Activated CD8-positive, alpha-beta memory T cell treated with anti-CD3 and anti-CD28 coated beads, Interleukin-2, amount 50 U/mL, for 24 hours (primary cell): ENCODE results near the gene MRPL14.
"Not testable (repeated sequence)": the region's sequence is repeated elsewhere in the genome, so short reads cannot be mapped to it uniquely, and the experiment has no call there.

Source experiments
- DNase-seq: peaks from one replicate; pipeline ENCODE4 v3.0.0-alpha.2; 2020; ENCODE audit errors: extremely low read depth

MRPL14 gene

DNA sequence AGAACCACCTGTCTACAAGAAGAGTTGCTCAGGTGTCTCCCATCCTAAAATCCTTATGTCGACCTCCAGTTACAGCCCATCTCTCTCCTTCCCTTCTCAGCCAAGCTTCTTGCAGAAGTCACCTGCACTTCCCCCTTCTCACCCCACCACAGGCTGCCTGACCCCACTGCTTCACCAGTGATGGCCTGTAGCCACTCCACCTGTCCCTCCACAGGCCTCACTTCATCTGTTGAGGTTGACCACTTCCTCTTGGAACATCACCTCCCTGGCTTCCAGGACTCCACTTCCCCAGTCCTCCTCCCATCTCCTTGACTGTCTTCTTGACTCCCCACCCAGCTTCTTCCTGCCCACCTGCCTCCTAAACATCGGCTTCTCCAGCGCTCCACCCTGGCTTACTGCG lies 25.4 kb downstream of the MRPL14 start:
- DNase-seq, result no peak

- no peak for DNase-seq
These were observed 27.1 kb downstream of the MRPL14 start for GRCh38 chr6:44100088-44100550.

DNA sequence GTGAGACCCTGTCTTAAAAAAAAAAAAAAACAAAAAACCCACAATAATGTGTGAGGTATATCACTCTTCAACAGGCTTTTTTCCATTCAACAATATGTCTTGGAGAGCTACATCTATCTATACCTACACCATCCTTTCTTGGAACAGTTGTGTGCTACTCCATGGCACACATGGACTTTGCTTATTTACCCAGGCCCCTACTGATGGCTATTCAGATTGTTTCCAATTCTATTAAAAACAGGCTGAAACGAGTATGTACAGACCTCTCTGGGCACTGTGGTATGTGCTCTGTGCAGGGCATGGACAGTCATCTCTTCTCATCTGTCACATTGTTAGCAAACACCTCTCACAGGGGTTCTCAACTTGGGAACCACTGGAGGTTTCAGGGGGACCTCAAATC lies 28.1 kb downstream of the MRPL14 start:
- DNase-seq, result no peak

DNA sequence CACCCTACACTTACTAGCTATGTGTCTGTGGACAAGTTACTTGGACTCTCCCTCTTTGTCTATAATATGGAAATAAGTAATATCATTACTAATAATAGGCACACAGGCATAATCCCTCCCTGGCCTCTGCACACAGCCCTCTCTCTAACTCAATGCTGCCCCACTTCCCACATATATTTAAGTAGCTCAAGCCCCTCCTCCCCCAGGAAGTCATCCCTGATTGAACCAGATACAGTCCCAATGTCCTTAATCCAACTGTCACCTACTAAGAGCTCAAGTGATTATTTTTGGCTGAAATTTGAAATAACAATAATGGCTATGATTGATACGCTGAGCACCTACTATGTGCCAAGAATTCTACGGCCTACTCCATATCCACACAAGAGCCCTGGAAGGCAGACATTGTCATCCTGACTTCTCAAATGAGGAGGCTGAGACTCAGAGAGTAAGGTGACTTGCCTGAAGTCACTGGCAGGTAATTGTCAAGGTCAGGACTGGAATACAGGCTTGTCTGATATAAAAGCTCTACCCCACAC lies 29.4 kb downstream of the MRPL14 start:
- DNase-seq, result no peak

DNA sequence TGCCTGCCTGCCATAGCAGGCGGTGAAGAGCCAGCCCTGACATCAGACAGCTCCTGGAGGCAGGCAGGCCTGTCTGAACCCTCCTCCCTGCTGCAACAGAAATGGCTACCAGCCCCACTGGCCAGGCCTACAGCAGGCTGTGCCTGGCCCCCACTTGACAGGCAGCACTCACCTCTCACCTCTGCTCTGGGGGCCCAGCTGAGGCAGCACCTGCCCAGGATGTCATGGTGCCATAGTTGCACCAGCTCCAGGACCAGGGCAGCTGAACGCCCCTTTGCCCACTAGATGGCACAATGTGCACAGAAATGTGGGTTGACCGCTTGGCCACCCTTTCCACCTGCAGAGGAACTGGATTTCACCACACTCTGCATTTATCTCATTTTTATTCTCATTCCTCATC lies 30.6 kb downstream of the MRPL14 start:
- DNase-seq, result peak; percentile 42

DNA sequence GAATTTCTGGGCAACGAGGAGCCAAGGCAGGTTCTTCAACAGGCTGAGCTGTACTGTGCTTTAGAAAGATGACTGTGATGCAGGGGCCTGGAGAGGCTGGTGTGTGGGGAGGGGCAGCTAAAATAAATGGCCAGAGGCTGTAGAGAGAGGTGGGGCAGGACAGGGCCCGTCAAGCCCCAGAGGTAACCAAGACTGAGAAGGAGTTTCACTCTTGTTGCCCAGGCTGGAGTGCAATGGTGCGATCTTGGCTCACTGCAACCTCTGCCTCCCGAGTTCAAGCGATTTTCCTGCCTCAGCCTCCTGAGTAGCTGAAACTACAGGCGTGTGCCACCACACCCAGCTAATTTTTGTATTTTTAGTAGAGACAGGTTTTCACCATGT lies 32.0 kb downstream of the MRPL14 start:
- DNase-seq, result not testable (repeated sequence)

- DNase-seq, result no peak
These were observed 32.6 kb downstream of the MRPL14 start for GRCh38 chr6:44094403-44095242.

DNA sequence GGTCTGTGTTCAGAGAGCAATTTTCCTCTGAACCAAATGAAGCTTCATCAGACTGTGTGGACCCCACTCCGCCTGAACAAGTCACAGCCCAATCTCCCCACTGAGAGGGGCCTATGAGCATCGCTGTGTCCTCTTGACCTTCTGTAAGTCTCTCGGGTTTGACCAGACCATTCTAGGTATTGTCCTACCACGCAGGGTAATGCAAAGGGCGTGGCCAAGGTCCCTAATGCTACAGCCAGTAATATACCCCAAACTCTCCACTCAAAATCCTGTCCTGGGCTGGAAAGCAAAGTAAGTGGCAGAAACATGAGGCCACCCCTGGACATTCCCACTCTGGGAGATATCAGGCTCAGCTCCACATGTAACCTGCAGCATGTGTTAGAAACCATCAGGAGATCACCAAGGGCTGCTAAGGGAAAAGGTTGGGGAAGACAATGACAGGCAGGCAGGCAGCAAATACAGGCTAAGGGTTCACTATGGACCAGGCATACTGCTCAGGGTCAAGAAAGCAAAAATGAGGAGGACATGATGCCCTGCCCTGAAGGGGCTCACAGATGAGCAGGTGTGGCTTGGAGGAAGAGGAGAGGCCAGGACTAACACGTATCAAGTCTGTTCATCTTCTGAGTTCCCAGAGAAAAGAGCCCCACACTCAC lies 33.4 kb downstream of the MRPL14 start:
- DNase-seq, result no peak

- no peak for DNase-seq
These were observed 34.2 kb downstream of the MRPL14 start for GRCh38 chr6:44093066-44093465.

DNA sequence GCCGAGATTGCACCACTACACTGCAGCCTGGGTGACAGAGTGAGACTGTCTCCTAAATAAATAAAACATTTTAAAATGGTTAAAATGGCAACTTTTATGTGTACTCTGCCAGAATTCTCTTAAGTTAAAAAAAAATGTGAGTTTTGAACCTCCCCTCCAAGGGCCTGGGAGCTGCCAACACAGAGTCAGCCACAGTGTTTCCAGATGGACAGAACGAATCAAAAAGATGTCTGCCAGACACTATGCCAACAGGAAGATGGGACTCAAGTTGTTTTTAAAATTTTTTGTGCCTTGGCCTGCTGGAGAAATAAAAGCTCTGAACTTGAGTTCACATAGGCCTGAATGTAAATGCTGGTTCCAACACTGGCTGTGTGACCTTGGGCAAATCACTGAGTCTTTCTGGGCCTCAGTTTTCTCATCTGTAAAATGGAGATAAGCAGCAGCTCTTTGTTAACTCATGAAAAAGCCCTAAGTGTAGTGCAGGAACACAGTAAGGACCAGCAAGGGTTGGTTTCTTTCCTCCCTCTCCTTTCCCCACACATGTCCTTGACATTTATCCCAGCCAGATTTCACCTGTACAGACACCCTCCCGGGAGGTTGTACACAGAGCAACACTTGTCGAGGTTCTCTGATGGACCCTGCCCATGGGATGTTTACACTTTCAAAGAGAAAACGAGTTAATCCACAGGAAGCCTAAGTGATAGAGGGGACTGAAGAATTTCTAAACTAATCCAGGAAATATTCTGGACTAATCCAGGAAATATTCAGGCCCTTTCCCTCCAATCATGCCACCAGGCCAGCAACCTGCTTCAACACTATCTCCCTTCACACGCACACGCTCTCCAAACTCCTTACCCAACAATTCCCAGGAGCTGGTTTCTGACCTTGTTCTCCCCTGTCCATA lies 35.0 kb downstream of the MRPL14 start:
- DNase-seq, result no peak

DNA sequence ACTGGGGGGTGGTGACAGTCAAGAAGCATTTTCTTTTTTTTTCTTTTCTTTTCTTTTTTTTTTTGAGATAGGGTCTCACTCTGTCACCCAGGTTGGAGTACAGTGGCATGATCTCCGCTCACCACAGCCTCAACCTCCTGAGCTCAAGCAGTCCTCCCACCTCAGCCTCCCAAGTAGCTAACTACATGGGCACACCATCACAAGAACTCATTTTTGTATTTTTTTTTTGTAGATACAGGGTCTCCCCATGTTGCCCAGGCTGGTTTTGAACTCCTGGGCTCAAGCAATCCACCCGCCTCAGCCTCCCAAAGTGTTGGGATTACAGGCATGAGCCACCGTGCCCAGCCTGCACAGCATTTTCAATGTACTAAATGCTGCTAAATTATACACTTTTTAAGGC lies 35.9 kb downstream of the MRPL14 start:
- DNase-seq, result not testable (repeated sequence)

DNA sequence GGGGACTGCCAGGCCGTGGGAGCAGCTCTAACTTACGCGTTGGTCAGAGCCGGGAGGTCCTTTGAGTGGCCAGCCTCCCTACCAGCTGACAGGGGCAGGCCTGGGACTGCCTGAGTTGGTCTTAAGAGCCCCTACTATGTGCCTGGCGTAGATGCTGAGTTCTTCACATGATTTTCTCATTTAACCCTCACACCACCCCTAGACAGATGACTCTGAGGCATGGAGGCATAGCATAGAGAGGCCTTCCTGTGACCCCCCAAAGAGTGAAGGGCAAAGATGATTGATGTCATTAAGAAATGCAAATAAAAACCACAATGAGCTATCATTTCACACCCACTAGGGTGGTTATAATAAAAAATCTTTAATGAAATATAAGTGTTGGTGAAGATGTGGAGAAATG lies 36.8 kb downstream of the MRPL14 start:
- no peak for DNase-seq

DNA sequence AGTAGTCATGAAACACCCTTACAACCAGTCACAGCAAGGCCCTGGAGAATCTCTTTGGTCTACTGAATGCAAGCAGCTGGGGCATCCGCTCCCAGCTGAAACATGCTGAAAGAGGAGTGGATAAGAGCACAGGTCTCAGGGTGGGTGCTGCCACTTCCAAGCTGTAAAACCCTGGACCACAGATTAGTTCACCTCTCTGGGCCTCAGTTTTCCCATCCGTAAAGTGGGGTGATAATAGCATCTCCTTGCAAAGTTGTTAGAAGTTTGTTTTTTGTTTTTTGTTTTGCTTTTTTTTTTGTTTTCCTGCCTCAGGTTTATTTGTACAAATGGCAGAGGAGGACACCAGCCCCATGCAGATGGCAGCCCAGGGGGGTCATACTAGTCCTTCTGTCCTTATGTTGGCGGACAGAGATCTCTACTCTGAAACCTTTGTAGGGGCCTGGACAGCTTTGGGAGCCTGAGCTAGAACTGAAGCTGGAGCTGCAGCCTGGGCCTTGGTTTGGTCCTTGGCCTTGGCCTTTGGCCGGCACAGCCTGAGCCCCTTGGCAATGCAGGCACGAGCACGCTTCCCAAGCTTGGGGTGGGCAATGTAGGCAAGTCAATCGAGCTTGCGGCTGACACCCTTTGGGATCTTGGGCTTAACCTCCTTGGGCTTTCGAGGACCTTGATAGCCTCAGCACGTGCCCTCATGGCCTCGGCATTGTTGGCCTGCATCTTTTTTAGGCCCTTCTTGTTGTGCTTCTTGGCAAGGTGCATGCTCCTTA lies 38.2 kb downstream of the MRPL14 start:
- DNase-seq, result no peak

DNA sequence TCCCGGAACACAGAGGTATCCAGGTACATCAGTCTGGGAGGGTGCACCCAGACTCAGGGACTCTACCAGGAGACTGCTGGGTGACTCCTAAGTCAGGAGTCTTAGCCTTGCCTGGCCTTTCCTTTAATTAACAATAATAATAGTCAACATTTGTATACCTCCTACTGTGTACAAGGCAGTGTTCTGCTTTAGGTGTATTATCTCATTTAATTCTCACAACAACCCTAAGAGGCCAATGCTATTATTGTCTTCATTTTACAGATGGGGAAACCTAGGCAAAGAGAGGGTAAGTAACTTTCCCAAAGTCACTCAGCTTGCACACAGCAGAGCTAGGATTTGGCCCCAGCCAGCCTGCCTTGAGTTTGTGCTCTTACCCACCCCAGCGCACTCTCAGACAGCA lies 39.6 kb downstream of the MRPL14 start:
- no peak for DNase-seq

DNA sequence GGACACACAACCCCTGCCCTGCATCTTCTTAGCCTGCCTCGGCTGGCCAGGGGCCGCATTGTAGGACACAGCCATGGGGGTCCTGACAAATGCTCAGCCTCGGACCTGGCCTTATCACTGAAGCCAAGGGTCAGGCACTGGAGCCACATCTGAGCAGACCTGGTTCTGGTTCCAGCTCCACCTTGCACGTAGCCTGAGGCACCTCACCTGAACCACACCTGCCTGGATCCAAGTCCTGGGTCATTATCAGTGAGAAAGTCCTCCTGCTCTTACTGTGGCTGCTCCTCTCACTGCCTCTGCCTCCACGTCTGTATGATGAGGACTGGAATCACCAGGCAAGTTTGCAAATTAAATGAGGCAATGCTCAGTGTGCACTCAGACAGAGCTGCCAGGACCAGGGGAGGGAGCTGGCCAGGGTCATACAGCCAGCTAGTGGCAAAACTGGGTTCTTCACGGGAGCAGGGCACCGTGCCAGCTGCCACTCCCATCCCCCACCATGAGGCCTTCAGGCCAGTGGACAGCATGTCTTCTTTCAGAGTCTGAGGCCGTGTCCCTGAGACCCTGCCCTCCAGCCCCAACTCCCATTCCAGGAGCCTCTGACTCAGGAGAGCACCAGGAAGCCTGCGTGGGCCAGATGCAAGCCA lies 40.2 kb downstream of the MRPL14 start:
- DNase-seq, result no peak

DNA sequence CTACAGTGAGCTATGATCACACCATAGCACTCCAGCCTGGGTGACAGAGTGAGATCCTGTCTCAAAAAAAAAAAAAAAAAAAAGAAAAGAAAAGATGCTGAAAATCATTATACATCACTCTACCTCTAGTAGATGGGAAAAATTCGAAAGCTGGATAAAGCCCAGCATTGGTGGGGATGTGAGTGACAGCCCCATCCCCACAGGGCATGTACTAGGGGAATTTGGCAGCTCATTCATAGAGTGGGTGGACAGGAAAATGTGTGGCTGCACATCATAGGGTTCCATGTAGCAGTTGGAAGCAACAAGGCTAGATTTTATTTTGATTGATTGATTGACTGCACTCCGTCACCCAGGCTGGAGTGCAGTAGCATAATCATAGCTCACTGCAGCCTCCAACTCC lies 42.0 kb downstream of the MRPL14 start:
- DNase-seq, result no peak

DNA sequence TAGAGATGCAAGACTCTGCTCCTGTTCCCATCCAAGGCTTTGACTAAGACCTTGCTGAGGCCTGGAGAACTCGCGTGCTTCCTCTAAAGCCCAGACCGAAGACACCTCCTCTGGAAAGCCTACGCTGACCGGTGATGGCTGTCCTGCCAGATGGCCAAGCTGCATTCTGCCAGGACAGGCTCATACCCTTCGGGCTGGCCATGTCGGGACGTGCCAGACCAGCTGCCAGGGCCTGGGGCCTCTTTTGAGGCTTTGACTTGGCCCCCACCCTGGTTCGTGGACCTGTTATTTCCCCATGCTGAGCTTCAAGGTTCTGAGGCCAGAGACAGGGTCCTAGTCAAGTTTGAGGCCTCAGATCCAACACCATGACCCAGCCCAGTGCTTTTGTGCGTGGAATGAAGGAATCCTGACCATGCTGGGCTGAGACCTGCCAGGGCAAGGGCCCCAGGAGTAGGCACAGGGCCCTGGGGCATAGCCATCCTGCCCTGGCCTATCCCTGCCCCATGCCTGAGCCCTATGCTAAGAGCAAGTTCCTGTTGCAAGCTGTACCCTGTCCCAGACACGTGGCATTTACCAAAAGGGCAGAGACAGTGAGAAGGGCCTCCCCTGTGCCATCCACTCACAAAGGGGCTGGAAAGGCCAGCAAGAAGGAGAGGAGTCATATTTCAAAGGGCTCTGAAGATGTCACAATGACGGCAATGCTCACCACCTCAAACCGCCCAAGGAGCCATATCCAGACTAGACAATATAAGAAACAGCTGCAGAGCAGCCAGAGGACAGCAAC lies 42.8 kb downstream of the MRPL14 start:
- no peak for DNase-seq

GRCh38 chr6:44082872-44083321 lies 44.4 kb downstream of the MRPL14 start:
- no peak for DNase-seq

- DNase-seq, result no peak
These were observed 45.5 kb downstream of the MRPL14 start for GRCh38 chr6:44081753-44082152.
